A549 (cell line): ENCODE results near the gene ADD3.

ENCODE experiments used
- MYC ChIP-seq: IDR thresholded peaks from 2 replicates; pipeline ENCODE4 v1.6.1; 2012; ENCODE audit warnings: mild to moderate bottlenecking, inconsistent platforms, low read length, improper control_type of control experiment, borderline replicate concordance
- POLR2A ChIP-seq: IDR thresholded peaks from 2 replicates; pipeline ENCODE4 v1.6.1; 2012; ENCODE audit warnings: mild to moderate bottlenecking, low read length

DNA sequence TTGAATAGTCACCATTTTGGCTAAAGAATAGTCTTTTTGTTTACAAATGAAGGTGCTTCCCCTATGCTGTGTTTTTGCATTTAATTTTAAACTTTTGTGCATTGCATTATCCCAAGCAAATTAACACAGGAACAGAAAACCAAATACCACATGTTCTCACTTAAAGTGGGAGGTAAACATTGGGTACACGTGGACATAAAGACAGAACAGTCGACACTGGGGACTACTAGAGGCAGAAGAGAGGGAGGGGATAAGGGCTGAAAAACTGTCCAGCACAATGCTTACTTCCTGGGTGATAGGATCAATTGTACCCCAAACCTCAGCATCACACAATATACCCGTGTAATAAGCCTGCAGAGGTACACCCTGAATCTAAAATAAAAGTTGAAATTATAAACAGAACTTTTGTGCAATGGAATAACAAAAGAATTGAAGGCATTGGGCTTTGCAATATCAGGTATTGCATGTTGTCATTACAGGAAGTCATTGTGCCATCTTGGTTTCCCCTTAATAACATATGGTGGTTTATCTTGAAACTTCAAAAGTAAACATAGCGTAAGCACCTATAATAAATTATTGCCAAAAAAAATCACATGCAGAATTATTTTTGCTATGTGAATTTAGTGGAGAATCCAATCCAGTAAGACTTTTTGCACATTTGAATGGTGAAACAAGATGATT is 16.1 kb downstream of the ADD3 start:
- no peak for TF ChIP-seq MYC
- TF ChIP-seq POLR2A, result no peak
